Stimulated activated CD4-positive, alpha-beta T cell treated with anti-CD3 and anti-CD28 coated beads, TNF-alpha, amount 100 ng/mL, for 24 hours (primary cell): Measurements from ENCODE around the gene RCAN2.
"Not testable (repeated sequence)": the region's sequence is repeated elsewhere in the genome, so short reads cannot be mapped to it uniquely, and the experiment has no call there.

Experiments used
- DNase-seq, 3 experiments: peaks; one replicate each; pipeline ENCODE4 v3.0.0-alpha.2; 2020; ENCODE audit warnings: low read depth in 3 of 3

The RCAN2 gene

GRCh38 chr6:46333481-46333880 lies 157.8 kb downstream of the RCAN2 start:
- DNase-seq: no peak

GRCh38 chr6:46332448-46332847 lies 158.8 kb downstream of the RCAN2 start:
- not testable (repeated sequence) for DNase-seq

- no peak for DNase-seq
Observed at GRCh38 chr6:46331461-46331860, 159.8 kb downstream of the RCAN2 start.

GRCh38 chr6:46329568-46329967 lies 161.7 kb downstream of the RCAN2 start:
- no peak for DNase-seq

DNA sequence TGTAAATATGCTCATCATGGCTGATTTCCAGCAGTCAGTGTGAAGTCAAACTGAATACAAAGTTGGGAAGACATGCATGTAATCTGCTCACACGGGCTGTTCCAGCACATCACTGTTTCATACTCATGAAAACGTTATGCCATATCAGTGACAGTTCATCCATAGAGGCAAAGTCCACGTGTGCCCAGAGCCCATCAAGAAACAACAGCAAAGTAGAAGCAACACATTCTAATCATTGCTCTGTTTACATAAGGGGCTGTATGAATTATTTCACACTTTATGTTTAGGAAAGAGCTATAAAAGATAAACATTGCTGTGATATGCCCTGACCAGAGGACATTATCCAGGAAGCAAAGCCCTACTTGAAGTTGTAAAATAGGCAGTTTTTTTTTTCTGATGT lies 163.5 kb downstream of the RCAN2 start:
- DNase-seq: no peak

GRCh38 chr6:46325561-46326530 lies 165.4 kb downstream of the RCAN2 start:
- DNase-seq: no peak

- no peak for DNase-seq
Observed at GRCh38 chr6:46324706-46325105, 166.5 kb downstream of the RCAN2 start.

DNA sequence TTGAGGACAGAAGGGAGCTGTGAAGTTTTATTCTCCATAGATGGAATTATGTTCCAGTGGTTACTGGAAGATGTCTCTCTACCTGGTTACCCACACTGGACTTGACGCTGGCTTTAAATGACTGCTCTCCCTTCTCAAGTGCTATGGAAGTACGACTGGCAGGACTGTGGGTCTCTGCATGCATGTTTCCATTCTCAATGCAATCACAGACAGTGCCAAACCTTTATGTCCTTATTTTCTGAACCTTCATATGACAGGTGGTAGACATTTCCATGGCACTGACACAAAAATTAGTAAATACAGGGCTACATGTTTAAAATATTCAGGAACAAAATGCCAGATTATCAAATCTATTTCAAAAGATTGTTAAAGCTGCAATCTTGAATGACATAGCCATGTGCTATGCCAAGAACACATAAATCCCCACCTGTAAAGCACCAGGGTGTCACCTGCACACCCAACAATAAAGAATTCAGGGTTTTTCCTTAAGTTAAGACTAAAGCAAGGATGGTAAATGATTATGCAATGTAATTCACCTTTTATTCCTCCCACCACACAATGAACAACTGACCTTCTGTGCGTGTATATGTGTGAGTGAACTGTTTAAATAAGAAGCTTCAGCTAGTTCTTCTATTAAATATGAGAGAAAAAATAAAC lies 167.2 kb downstream of the RCAN2 start:
- no peak for DNase-seq

- no peak for DNase-seq
Observed at GRCh38 chr6:46323312-46323965, 167.8 kb downstream of the RCAN2 start.

GRCh38 chr6:46320505-46320904 lies 170.7 kb downstream of the RCAN2 start:
- no peak for DNase-seq

DNA sequence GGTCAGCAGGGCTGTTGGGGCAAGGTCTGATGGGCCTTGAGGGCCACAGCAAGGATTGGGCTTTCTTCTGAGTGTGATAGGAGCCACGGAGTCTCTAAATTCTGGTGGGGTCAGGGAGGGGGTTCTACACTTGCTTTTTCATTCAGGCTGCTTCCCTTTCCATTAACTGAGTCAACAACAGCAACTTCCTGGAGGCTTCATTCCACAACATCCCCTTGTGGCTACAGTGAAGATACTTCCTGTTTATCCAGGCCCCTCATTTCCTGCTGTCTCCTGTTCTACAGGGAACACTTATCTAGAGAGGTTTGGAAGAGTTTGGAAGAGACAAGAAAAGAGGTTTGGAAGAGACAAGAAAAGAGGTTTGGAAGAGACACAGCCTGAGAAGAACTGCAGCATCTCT lies 175.7 kb downstream of the RCAN2 start:
- no peak for DNase-seq

- no peak for DNase-seq
Observed at GRCh38 chr6:46312654-46313053, 178.6 kb downstream of the RCAN2 start.

DNA sequence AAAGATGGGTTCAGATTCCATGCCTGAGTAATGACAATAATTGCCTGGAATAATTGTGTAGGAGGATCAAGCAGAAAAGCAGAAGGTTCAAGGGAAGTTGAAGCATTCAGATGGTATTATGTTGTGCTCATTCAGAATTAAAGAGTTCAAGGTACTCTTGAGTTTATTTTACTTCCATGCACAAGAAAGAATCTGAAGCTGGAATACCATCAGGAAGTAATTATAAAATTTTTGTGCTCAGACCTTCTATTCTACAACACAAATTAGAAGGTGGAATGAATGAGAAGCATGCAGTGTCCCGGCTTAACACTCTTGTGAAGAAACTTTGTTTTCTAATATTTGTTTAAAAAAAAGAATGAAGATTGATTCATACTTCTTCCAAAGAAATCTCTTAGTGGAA lies 181.1 kb downstream of the RCAN2 start:
- no peak for DNase-seq

- no peak for DNase-seq
Observed at GRCh38 chr6:46306431-46306830, 184.8 kb downstream of the RCAN2 start.

DNA sequence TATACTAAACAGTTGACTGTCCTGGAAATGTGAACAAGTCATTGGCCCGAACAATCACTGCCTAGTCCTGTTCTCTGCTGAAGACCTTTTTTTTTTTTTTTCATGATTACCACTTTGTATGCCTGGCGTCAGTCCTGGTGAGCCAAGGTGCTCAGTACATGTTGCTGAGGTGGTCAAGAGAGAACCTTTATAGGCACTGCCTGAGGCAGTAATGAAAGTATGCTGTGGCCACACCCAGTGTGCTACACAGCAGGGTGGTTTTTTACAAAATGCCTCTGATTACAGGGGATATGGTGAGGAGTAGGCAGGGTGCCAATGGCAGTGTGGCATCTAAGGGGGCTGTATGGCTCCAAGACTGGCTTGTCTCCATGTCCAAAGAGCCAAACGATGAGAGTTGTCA lies 185.4 kb downstream of the RCAN2 start:
- DNase-seq: no peak

DNA sequence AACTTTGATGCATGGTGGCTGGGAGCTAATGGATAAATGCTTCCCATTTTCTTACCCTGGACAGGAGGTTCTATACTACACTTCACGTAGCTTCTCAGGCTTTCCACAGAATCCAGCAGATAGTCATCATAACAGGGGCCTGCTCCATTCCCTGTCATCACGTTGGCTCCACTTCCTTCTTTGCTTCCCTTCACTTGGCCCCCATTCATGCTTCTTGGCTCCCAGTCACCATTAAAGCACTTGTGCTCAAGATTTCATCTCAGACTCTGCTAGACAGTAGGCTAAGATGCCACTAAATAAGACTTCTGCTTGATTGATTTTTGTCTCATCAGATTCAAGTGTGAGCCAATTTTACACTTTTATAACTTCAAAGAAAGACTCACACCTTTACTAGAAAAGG lies 186.0 kb downstream of the RCAN2 start:
- DNase-seq: no peak

GRCh38 chr6:46302816-46303215 lies 188.4 kb downstream of the RCAN2 start:
- DNase-seq: no peak

- no peak for DNase-seq
Observed at GRCh38 chr6:46302176-46302575, 189.1 kb downstream of the RCAN2 start.

DNA sequence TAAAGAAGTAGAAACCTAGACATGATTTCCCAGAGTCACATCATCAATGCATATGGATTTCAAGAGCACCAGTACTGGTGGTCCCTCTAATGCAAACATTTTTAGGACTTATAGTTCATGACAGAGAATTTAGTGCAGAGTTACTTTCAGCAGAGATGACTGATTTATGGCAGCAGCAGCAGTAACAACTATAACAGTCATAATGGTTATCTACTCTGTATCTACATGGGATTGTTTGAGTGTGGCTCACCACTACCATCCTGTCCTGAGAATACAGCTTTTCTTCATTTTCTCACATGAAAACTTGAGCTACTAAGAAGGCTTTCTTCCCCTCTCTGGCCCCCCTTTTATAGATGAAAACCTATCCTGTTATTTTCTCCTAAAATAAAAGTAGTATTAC lies 192.0 kb downstream of the RCAN2 start:
- no peak for DNase-seq

DNA sequence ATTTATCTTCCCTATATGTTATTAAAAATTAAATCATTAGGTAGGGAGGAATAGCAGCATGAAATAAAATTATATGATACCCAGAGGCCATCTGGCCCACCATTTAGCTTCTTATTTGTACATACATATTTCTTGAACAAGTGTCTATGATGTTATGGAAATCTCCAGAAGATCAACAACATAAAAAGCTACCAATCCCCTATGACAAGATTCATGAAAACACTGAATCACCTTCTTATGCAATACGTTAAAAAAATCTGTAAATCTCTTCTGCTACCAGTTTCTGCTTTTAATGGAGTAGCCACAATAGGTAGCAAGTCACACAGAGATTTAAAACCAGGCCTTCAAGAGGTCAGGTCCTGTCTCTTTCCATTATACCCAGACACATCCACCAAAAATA lies 194.7 kb downstream of the RCAN2 start:
- DNase-seq: no peak

GRCh38 chr6:46293641-46294316 lies 197.5 kb downstream of the RCAN2 start:
- DNase-seq: no peak

- DNase-seq: no peak
Observed at GRCh38 chr6:46291880-46292279, 199.4 kb downstream of the RCAN2 start.
